SHP77 treated with DMSO at 0.1 percent for 48 hours (cell line): ENCODE data around the gene HVCN1.

ENCODE experiments used
- DNase-seq: peaks from one replicate; lab custom pipeline; 2025; lab: John Stamatoyannopoulos, UW

HVCN1 gene

DNA sequence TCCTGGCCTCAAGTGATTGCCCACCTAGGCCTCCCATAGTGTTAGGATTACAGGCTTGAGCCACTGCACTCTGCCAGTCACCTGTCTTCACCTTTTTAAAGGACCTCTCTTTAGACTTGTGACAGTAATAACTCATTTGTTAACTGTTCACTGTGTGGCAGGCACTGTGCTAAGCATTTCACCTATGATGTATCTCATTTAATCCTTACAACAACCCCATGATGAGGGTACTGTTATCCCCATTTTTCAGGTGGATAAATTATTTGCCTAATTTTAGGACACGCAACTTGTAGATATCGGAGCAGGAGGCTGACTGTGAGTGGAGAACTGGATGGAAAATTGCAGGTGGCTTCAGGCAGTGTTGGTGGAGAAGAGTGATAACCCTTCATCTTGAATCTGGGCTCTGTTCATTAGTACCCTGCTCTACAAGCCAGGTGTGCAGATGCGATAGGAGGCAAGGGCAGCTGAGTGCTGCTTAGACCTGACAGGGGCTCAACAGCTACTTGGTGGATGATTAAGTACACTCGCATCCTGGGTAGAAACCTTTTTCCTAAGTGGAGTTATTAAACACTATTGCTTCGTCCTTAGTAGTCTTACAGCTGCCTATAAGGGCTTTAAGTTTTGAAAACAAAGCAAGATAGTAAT, 72.3 kb downstream of the HVCN1 start:
- DNase-seq, result no peak

DNA sequence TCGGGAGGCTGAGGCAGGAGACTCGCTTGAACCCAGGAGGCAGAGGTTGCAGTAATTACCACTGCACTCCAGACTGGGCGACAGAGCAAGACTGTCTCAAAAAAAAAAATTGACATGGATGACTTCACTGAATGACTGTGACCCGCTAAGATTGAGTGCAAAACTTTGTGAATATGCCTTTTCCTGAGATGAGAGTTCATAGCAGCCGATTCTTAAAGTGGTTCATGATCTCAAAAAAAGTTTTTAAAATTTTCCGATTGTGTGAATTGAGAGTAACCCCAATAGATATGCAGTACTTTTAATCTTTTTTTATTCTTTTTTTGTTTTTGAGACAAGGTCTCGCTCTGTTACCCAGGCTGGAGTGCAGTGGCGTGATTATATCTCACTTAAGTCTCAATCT, 73.7 kb downstream of the HVCN1 start:
- no peak for DNase-seq

DNA sequence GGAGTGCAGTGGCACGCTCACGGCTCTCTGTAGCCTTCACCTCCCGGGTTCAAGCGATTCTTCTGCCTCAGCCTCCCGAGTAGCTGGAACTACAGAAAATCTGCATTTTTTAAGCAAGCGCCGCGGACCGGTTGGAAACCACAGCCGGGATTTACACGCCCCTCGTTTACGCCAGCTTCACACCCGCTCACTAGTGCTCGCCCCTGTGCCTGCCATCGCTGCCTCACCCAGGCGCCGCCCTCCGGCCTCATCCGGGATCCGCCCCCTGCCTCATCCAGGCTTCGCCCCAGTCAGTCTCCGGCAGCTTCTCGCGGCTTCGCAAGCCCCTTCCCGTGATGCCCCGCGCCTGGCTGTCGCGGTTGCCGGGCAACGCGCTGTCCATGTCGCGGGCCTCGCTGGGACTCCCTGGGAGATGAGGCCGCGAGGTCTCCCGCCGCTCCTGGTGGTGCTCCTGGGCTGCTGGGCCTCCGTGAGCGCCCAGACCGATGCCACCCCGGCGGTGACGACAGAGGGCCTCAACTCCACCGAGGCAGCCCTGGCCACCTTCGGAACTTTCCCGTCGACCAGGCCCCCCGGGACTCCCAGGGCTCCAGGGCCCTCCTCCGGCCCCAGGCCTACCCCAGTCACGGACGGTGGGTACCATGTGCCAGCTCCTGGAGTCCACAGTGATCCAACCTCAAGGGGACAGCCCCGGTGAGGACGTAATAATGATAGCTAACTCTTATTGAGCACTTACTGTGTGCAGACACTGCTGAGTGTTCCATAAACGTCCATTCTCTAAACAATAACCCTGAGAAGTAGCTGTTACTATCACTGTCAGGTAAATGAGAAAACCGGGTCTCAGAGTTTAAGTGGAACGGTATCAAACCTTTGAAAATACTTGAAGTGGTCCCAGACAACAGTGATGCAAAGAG, 74.9 kb downstream of the HVCN1 start, which contains the start of gene TCTN1:
Gene TCTN1, plus strand, starts transcription at position 359 of the 914 bp plus-strand sequence. Its CDS starts 54 bp downstream, at position 413.
- peak; percentile 84 for DNase-seq

DNA sequence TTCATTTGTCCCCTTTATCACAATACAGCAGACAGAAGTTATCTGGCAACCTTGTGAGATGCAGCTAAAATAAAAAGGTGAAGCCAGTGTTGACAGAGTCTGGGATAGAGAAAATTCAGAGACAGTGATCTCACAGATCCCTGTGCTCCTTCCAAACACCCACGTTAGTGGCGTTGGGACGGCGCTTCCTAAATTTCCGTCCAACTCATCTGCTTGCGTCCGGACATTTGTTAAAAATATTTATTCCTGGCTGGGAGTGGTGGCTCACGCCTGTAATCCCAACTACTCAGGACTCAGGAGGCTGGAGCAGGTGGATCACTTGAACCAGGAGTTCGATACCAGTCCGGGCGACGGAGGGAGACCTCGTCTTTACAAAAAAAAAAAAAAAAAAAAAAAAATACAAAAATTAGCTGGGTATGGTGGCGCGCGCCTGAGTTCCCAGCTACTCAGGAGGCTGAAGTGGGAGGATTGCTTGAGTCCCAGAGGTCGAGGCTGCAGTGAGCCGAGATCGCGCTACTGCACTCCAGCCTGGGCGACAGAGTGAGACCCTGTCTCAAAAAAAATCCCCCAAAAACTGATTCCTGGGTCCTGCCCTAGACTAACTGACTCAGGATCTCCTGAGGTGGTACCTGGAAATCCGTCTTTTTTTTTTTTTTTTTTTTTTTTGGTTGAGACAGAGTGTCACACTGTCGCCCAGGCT, 75.7 kb downstream of the HVCN1 start:
- DNase-seq, result no peak

DNA sequence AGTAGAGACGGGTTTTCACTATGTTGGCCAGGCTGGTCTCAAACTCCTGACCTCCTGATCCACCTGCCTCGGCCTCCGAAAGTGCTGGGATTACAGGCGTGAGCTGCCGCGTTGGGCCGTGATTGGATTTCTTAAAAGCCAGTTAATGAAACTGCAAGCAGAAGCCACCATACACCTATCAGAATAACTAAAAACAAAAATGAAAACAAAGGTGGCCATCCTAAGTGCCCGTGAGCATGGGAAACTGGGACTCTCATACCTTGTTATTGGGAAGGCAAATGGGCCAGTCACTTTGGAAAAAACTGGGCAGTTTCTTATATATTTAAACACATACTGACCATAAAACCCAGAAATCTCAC, 82.7 kb downstream of the HVCN1 start:
- DNase-seq, result no peak

DNA sequence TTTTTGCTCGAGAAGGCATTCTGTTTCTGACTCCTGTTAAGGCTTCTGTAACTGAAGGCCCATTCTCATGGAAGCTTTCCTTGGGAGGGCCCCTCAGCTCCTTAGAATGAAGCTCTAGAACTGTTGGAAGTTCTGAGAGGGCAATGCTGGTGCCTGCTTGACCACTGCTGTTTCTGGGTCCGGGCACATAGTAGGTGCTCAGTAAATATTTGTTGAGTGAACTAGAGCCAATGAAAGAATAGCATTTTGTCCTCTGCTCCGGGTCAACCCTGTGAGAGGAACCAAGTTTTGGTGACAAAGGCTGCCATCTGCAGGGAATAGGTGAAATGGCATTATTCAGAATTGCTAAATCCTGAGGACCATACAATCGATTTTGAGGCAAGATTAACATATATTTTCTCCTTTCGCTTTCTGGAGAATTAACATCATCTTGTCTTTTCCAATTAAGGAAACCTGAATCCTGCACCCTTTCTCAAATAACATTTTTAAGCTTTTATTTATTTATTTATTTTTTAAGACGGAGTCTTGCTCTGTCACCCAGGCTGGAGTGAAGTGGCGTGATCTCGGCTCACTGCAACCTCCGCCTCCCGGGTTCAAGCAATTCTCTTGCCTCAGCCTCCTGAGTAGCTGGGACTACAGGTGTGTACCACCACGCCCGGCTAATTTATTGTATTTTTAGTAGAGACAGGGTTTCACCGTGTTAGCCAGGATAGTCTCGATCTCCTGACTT, 86.7 kb downstream of the HVCN1 start:
- peak; percentile 60 for DNase-seq

DNA sequence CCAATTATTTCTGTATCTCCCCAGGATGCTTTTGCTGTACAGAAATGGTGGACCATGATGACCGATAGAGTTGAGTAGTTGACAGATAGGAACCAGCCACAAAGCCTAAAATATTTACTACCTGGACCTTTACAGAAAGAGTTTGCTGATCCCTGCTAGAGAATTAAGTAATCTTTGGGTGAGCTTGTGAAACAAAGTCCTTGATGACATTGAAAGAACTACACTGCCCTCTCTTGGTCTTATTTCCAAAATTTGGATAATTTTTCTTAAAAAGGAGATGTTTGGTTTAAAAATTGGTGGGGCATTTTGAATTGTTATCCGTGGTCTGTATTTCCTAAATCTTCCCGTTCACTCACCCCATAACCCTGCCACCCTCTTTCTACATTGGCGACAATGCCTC, 88.7 kb downstream of the HVCN1 start:
- no peak for DNase-seq

DNA sequence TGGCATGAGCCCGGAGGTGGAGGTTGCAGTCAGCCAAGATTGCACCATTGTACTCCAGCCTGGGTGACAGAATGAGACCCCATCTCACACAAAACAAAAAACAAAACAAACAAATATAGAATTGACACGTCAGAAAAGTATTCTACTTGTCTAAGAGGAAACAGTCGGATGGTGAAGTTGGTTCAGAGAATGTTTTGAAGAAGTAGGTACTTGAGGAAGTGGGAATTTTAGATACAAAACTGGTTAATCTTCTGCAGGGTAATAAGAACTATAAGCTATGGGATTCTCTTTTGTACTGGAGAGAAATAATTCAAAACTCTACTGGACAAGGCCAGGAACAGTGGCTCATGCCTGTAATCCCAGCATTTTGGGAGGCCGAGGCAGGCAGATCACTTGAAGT, 89.6 kb downstream of the HVCN1 start:
- DNase-seq, result no peak
